ENCODE data around the gene UROC1. TPM values are rescaled to one million over a fixed set of nuclear protein-coding genes. Genes with fewer than 3 reads are reported as not detected.

Gene UROC1
- total RNA-seq, 1 experiment from 2014 or later = not detected

- H3K79me2 ChIP-seq (ENCODE audit: insufficient read depth, low read length) = no peaks in the 10 kb centered on the region
- RAD21 ChIA-PET (ENCODE audit: low non-redundant PET in 1 of 2, low total read pairs in 2 of 2, uncharacterized antibody in 2 of 2, unreplicated experiment in 2 of 2) = no interaction called here
- no peak overlapping the region for H3K9ac ChIP-seq (ENCODE audit: low read length)
- H3K9me3 ChIP-seq (ENCODE audit: control insufficient read depth in 1 of 2, insufficient read depth in 1 of 2, low read depth in 1 of 2, low read length in 2 of 2) = no peaks in the 10 kb centered on the region
- no peak overlapping the region for H2AFZ ChIP-seq (ENCODE audit: low read depth, low read length, poor library complexity, severe bottlenecking)
- H3K27ac ChIP-seq (ENCODE audit: low read depth, low read length) = no peak overlapping the region
- no TSS peak for BruUV-seq (replicated peaks)
- no peak overlapping the region for H3K4me2 ChIP-seq (ENCODE audit: low read length)
- no peak overlapping the region for H3K4me3 ChIP-seq (replicated peaks in 1 of 2; ENCODE audit: low read depth in 1 of 2, low read length in 2 of 2)
- TF ChIP-seq SIN3A (IDR thresholded peaks at IDR 0.05; ENCODE audit: low read depth) (no peak), YY1 (IDR thresholded peaks at IDR 0.05; ENCODE audit: extremely low read depth, insufficient replicate concordance, low read depth, low read length) (no peak), ATF3 (IDR thresholded peaks at IDR 0.05) (no peak), RAD21 (IDR thresholded peaks at IDR 0.05; ENCODE audit: low read depth) (no peak), EGR1 (IDR thresholded peaks at IDR 0.05; ENCODE audit: low read depth) (no peak), ELF1 (IDR thresholded peaks at IDR 0.05; ENCODE audit: borderline replicate concordance, low read depth) (no peak), EZH2 (IDR thresholded peaks at IDR 0.05) (no peak), REST (IDR thresholded peaks at IDR 0.05; ENCODE audit: low read depth) (no peak), CBX3 (IDR thresholded peaks at IDR 0.05; ENCODE audit: low read depth) (no peak), POLR2A (IDR thresholded peaks at IDR 0.05; ENCODE audit: borderline replicate concordance, extremely low read depth, insufficient read depth, insufficient read length) (no peak), CTCF (IDR thresholded peaks at IDR 0.05 in 2 of 3, conservative IDR thresholded peaks at IDR 0.05 in 1 of 3; ENCODE audit: borderline replicate concordance in 1 of 3, insufficient read depth in 1 of 3, low read depth in 2 of 3, low read length in 2 of 3) (no peak), ZBTB33 (IDR thresholded peaks at IDR 0.05; ENCODE audit: extremely low read depth, insufficient replicate concordance, low read length) (no peak)
- TF ChIP-seq, protein P1, sequence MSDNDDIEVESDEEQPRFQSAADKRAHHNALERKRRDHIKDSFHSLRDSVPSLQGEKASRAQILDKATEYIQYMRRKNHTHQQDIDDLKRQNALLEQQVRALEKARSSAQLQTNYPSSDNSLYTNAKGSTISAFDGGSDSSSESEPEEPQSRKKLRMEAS (IDR thresholded peaks at IDR 0.05) = no peak
- DNase-seq (ENCODE audit: low read depth, low spot score) (no peak), ATAC-seq (no peak)
- no peaks in the 10 kb centered on the region for H3K36me3 ChIP-seq (ENCODE audit: control insufficient read depth in 1 of 2, insufficient read depth in 2 of 2, low read length in 2 of 2)
- CTCF ChIA-PET = interaction anchor here (1.5 kb wide), 1 partner anchor 15 kb away, joined by 3 read pairs; no protein-coding TSS in a partner anchor
- no peaks in the 10 kb centered on the region for H3K9me2 ChIP-seq (ENCODE audit: insufficient read depth)
- POLR2A ChIA-PET = no interaction called here
- intact Hi-C loops (cut with micrococcal nuclease) = no loop called here
- peaks cover 36% of the 10 kb centered on the region for H3K27me3 ChIP-seq (ENCODE audit: insufficient read depth, low read length)
- H3K4me1 ChIP-seq (ENCODE audit: control insufficient read depth in 1 of 2, insufficient read depth in 2 of 2, low read length in 2 of 2) = peaks cover 12 to 15% of the 10 kb centered on the region in 2 experiments; a peak in 3 of 4 replicates
- no peaks in the 10 kb centered on the region for H4K20me1 ChIP-seq (ENCODE audit: insufficient read depth)
These were observed 20.2 kb upstream of the UROC1 start for GRCh38 chr3:126537730-126538281.

All from HCT116 (cell line).